C1 segment of cervical spinal cord (tissue), 14 donors: ENCODE data around the gene UST.

Experiments
- DNase-seq, 14 donors: peaks; one replicate each; lab custom pipeline; 2025; lab: John Stamatoyannopoulos, UW

UST gene

GRCh38 chr6:148746363-148747144 is at the start of gene UST:
Gene UST, plus strand, starts transcription at chr6:148747030. Its CDS starts 401 bp downstream, at chr6:148747431.
- DNase-seq, result peak in 12 of 14 donors; percentile 32 to 78 (median 68)

GRCh38 chr6:148697895-148698440 is 48.9 kb upstream of the UST start:
- DNase-seq, result no peak

GRCh38 chr6:148698671-148699180 is 48.1 kb upstream of the UST start:
- DNase-seq, result no peak

- no peak for DNase-seq
These were observed 46.6 kb upstream of the UST start for GRCh38 chr6:148700047-148700715.

- DNase-seq, result peak in 5 of 14 donors; percentile 8 to 48 (median 28)
These were observed 46.0 kb upstream of the UST start for GRCh38 chr6:148700741-148701311.

GRCh38 chr6:148701375-148701774 is 45.5 kb upstream of the UST start:
- DNase-seq, result peak in 1 of 14 donors; percentile 48

GRCh38 chr6:148703900-148704299 is 42.9 kb upstream of the UST start:
- no peak for DNase-seq

- peak in 1 of 14 donors; percentile 27 for DNase-seq
These were observed 42.2 kb upstream of the UST start for GRCh38 chr6:148704400-148705246.

- no peak for DNase-seq
These were observed 38.1 kb upstream of the UST start for GRCh38 chr6:148708707-148709106.

GRCh38 chr6:148709577-148709976 is 37.3 kb upstream of the UST start:
- no peak for DNase-seq

GRCh38 chr6:148711833-148712654 is 34.8 kb upstream of the UST start:
- no peak for DNase-seq

GRCh38 chr6:148713033-148713738 is 33.6 kb upstream of the UST start:
- no peak for DNase-seq

- no peak for DNase-seq
These were observed 32.9 kb upstream of the UST start for GRCh38 chr6:148713921-148714320.

- no peak for DNase-seq
These were observed 30.0 kb upstream of the UST start for GRCh38 chr6:148716811-148717210.

GRCh38 chr6:148720406-148720805 is 26.4 kb upstream of the UST start:
- no peak for DNase-seq

- no peak for DNase-seq
These were observed 25.9 kb upstream of the UST start for GRCh38 chr6:148720897-148721296.

GRCh38 chr6:148723484-148723883 is 23.3 kb upstream of the UST start:
- DNase-seq, result no peak

- DNase-seq, result no peak
These were observed 22.4 kb upstream of the UST start for GRCh38 chr6:148724428-148724827.

- no peak for DNase-seq
These were observed 19.7 kb upstream of the UST start for GRCh38 chr6:148727104-148727503.

- no peak for DNase-seq
These were observed 10.8 kb upstream of the UST start for GRCh38 chr6:148735989-148736388.
